Measurements from ENCODE around the gene ATCAY. TPM values are rescaled to one million over a fixed set of nuclear protein-coding genes. Genes with fewer than 3 reads are reported as not detected.

The ATCAY gene
- total RNA-seq, 1 experiment from 2014 or later: not detected

- peaks cover 8% of the 10 kb centered on the region for H3K4me1 ChIP-seq (ENCODE audit: insufficient read depth, low read length)
- ChIA-PET POLR2A (ENCODE audit: unreplicated experiment) (no interaction called here), CTCF (no interaction called here)
- peaks cover 29% of the 10 kb centered on the region for H3K79me2 ChIP-seq (ENCODE audit: low read length)
- H4K20me1 ChIP-seq (ENCODE audit: low read length): no peaks in the 10 kb centered on the region
- no peak overlapping the region for H3K27ac ChIP-seq (ENCODE audit: low read length)
- intact Hi-C loops (cut with micrococcal nuclease): no loop called here
- H2AFZ ChIP-seq (ENCODE audit: low read length): no peak overlapping the region
- no TSS peak for BruUV-seq (replicated peaks)
- H3K4me2 ChIP-seq (ENCODE audit: low read length): no peak overlapping the region
- H3K9me3 ChIP-seq (ENCODE audit: low read length): no peaks in the 10 kb centered on the region
- no peak overlapping the region for H3K9ac ChIP-seq (ENCODE audit: low read length)
- no peaks in the 10 kb centered on the region for H3K27me3 ChIP-seq (ENCODE audit: low read length)
- TF ChIP-seq CTCF (conservative IDR thresholded peaks at IDR 0.05; ENCODE audit: low read depth, low read length) (no peak), EZH2 (IDR thresholded peaks at IDR 0.05; ENCODE audit: low read length, unreplicated experiment) (no peak), EZH2phosphoT487 (IDR thresholded peaks at IDR 0.05; ENCODE audit: borderline replicate concordance, low read length) (no peak)
- H3K4me3 ChIP-seq (ENCODE audit: low read length): no peak overlapping the region
- H3K36me3 ChIP-seq (ENCODE audit: low read depth, low read length): no peaks in the 10 kb centered on the region; the same call in 1 of the 2 replicates
- ATAC-seq (no peak), DNase-seq (no peak)
- no peaks in the 10 kb centered on the region for H3F3A ChIP-seq (ENCODE audit: low read length, unreplicated experiment)
- no peaks in the 10 kb centered on the region for H3K9me2 ChIP-seq (replicated peaks; ENCODE audit: low read length)
These were observed 83.2 kb downstream of the ATCAY start for GRCh38 chr19:3963458-3964255.

- no peak overlapping the region for H3K9ac ChIP-seq (ENCODE audit: low read length)
- H2AFZ ChIP-seq (ENCODE audit: low read length): no peak overlapping the region
- H3K79me2 ChIP-seq (ENCODE audit: low read length): peaks cover 29% of the 10 kb centered on the region
- H3K4me2 ChIP-seq (ENCODE audit: low read length): no peak overlapping the region
- H3K27ac ChIP-seq (ENCODE audit: low read length): no peak overlapping the region
- ChIA-PET CTCF (no interaction called here), POLR2A (ENCODE audit: unreplicated experiment) (no interaction called here)
- BruUV-seq (replicated peaks): no TSS peak
- no peak for ATAC-seq
- intact Hi-C loops (cut with micrococcal nuclease): no loop called here
- no peaks in the 10 kb centered on the region for H3K9me3 ChIP-seq (ENCODE audit: low read length)
- H3K36me3 ChIP-seq (ENCODE audit: low read depth, low read length): no peaks in the 10 kb centered on the region; the same call in 1 of the 2 replicates
- H3K27me3 ChIP-seq (ENCODE audit: low read length): no peaks in the 10 kb centered on the region
- no peaks in the 10 kb centered on the region for H3F3A ChIP-seq (ENCODE audit: low read length, unreplicated experiment)
- H4K20me1 ChIP-seq (ENCODE audit: low read length): no peaks in the 10 kb centered on the region
- peaks cover 15% of the 10 kb centered on the region for H3K4me1 ChIP-seq (ENCODE audit: insufficient read depth, low read length)
- no peak for DNase-seq
- no peak for TF ChIP-seq EZH2 (IDR thresholded peaks at IDR 0.05; ENCODE audit: low read length, unreplicated experiment)
- TF ChIP-seq CTCF (conservative IDR thresholded peaks at IDR 0.05; ENCODE audit: low read depth, low read length): no peak
- TF ChIP-seq EZH2phosphoT487 (IDR thresholded peaks at IDR 0.05; ENCODE audit: borderline replicate concordance, low read length): no peak
- H3K4me3 ChIP-seq (ENCODE audit: low read length): no peak overlapping the region
- H3K9me2 ChIP-seq (replicated peaks; ENCODE audit: low read length): no peaks in the 10 kb centered on the region
These were observed 84.0 kb downstream of the ATCAY start for GRCh38 chr19:3964256-3965194.
